SK-N-SH (cell line): ENCODE results near the gene PHKB.

Experiments used
- CTCF ChIP-seq: fragments of 200-600 bp; sonication (generic); IDR thresholded peaks from 2 replicates; pipeline ENCODE4 v1.6.1; 2017; ENCODE audit warnings: antibody characterized with exemption, mild to moderate bottlenecking, moderate library complexity
- EP300 ChIP-seq, 2 experiments: IDR thresholded peaks; 2 replicates each; pipeline versions ENCODE4 v1.4.0 to v1.6.1; 2012; ENCODE audit warnings: borderline replicate concordance in 1 of 2, low read depth in 1 of 2, low read length in 1 of 2
- TEAD4 ChIP-seq: IDR thresholded peaks from 2 replicates; pipeline ENCODE4 v1.4.0; 2012; ENCODE audit warnings: mild to moderate bottlenecking, borderline replicate concordance; ENCODE audit not compliant: insufficient read depth

DNA sequence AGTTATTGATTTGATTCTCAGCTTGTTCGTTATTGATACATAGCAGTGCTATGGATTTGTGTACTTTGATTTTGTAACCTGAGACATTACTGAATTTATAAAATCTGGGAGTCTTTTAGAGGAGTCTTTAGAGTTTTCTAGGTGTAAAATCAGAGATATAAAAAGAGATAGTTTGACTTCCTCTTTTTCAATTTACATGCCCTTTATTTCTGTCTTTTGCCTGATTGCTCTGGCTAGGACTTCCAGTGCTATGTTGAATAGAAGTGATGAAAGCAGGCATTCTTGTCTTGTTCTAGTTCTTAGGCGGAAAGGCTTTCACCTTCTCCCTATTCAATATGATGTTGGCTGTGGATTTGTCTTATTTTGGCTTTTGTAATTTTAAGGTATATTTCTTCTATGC is 106.2 kb downstream of the PHKB start:
- TF ChIP-seq CTCF (no peak), TEAD4 (no peak), EP300 (IDR thresholded peaks at IDR 0.05; ENCODE audit: borderline replicate concordance in 1 of 2, low read depth in 1 of 2, low read length in 1 of 2) (no peak)
